HG02642 (cell line): Measurements from ENCODE around the gene ANKRD13A.

Experiments used
- ATAC-seq: cut with Tn5 transposase; IDR thresholded peaks from one replicate; pipeline ENCODE4 v1.9.1; 2021; ENCODE audit warnings: mild to moderate bottlenecking; ENCODE audit not compliant: unreplicated experiment, poor library complexity

ANKRD13A gene

GRCh38 chr12:109998904-109999648 is at the start of gene ANKRD13A:
Gene ANKRD13A (plus strand): TSS chr12:109999430. CDS start chr12:109999689, 259 bp downstream.
- ATAC-seq, result peak; percentile 61

- ATAC-seq, result no peak
These were observed 48.6 kb upstream of the ANKRD13A start for GRCh38 chr12:109950625-109951024.

GRCh38 chr12:109951136-109951535 is 48.1 kb upstream of the ANKRD13A start:
- no peak for ATAC-seq

- no peak for ATAC-seq
These were observed 47.5 kb upstream of the ANKRD13A start for GRCh38 chr12:109951751-109952150.

GRCh38 chr12:109952160-109952858 is 46.9 kb upstream of the ANKRD13A start:
- no peak for ATAC-seq

GRCh38 chr12:109952873-109953272 is 46.4 kb upstream of the ANKRD13A start:
- ATAC-seq, result no peak

GRCh38 chr12:109953656-109954055 is 45.6 kb upstream of the ANKRD13A start:
- no peak for ATAC-seq

GRCh38 chr12:109958374-109958773 is 40.9 kb upstream of the ANKRD13A start:
- ATAC-seq, result no peak

- no peak for ATAC-seq
These were observed 39.7 kb upstream of the ANKRD13A start for GRCh38 chr12:109959411-109960093.

GRCh38 chr12:109961201-109961600 is 38.0 kb upstream of the ANKRD13A start:
- no peak for ATAC-seq

GRCh38 chr12:109961612-109962011 is 37.6 kb upstream of the ANKRD13A start:
- no peak for ATAC-seq

- ATAC-seq, result no peak
These were observed 36.8 kb upstream of the ANKRD13A start for GRCh38 chr12:109962398-109962797.

- no peak for ATAC-seq
These were observed 35.9 kb upstream of the ANKRD13A start for GRCh38 chr12:109963330-109963729.

- ATAC-seq, result no peak
These were observed 35.3 kb upstream of the ANKRD13A start for GRCh38 chr12:109963743-109964429.

- ATAC-seq, result no peak
These were observed 32.7 kb upstream of the ANKRD13A start for GRCh38 chr12:109966546-109966945.

- no peak for ATAC-seq
These were observed 31.7 kb upstream of the ANKRD13A start for GRCh38 chr12:109967383-109968031.

GRCh38 chr12:109968032-109968420 is 31.2 kb upstream of the ANKRD13A start:
- no peak for ATAC-seq

- ATAC-seq, result no peak
These were observed 30.4 kb upstream of the ANKRD13A start for GRCh38 chr12:109968801-109969200.

GRCh38 chr12:109972821-109973220 is 26.4 kb upstream of the ANKRD13A start:
- no peak for ATAC-seq

GRCh38 chr12:109981311-109981710 is 17.9 kb upstream of the ANKRD13A start:
- no peak for ATAC-seq
